ENCODE results near the gene STAG1. TPM values are rescaled to one million over a fixed set of nuclear protein-coding genes. Genes with fewer than 3 reads are reported as not detected.
"Not testable (repeated sequence)": the region's sequence is repeated elsewhere in the genome, so short reads cannot be mapped to it uniquely, and the experiment has no call there.

STAG1 gene
- polyA plus RNA-seq (2011; rRNA removed) (14.8 and 19.2 TPM in 2 replicates), polyA plus RNA-seq (2017; fragmentation: RNase III; extraction: RNeasy Plus Mini Kit Qiagen cat#74134 plus additional on column Dnase treatment) (10.8 to 12.8 TPM (median 11.3 TPM) in 3 replicates), polyA minus RNA-seq (2011; rRNA and poly(A)+ RNA removed) (10.9 and 11.6 TPM in 2 replicates)
- polyA plus RNA-seq (2012; cell fraction: cytosol; rRNA removed): 2.9 and 3.0 TPM in 2 replicates
- 1.9 and 3.0 TPM in 2 replicates for polyA plus RNA-seq (2012; cell fraction: nucleus; rRNA removed)

- H3K4me1 ChIP-seq: peaks cover 25% of the 10 kb centered on the region
- CTCF ChIA-PET: interaction anchor here (0.6 to 2.6 kb wide), 87 partner anchors 11 to 682 kb away, joined by 3 to 45 read pairs (median 4); partner anchors contain the start of gene NCK1
- no peak for DNase-seq (ENCODE audit: low read depth in 1 of 2, low spot score in 1 of 2)
These were observed at the start of gene STAG1 for GRCh38 chr3:136752172-136752421. Gene STAG1, minus strand, starts transcription at chr3:136752378. Its CDS starts 121,480 bp downstream, at chr3:136630898.

DNA sequence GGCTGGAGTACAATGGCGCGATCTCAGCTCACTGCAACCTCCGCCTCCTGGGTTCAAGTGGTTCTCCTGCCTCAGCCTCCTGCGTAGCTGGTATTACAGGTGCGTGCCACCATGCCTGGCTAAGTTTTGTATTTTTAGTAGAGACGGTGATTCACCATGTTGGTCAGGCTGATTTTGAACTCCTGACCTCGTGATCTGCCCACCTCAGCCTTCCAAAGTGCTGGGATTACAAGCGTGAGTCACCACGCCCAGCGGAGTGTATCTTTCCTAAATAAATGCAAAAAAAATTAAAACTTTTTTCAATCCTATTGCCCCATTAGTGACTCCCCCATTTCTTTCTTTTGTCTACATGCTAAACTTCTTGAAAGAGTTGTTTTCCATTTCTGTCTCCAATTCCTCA, 49.0 kb upstream of the STAG1 start:
- H3K27ac ChIP-seq; H3K4me1 ChIP-seq; H3K4me2 ChIP-seq; DNase-seq (ENCODE audit: low read depth in 1 of 2, low spot score in 1 of 2); ATAC-seq; POLR2A ChIA-PET; H3K9me3 ChIP-seq; FAIRE-seq; H3K4me3 ChIP-seq: not testable (repeated sequence)
- CTCF ChIA-PET: interaction anchor here (0.6 kb wide), 1 partner anchor 49 kb away, joined by 3 read pairs; the partner anchor contains the start of gene STAG1
- WGBS (ENCODE audit: missing lambda C conversion rate): 80% methylated on average over 7 of the region's 10 CpGs

More at GRCh38 chr3:136752172-136752421, at the start of gene STAG1:
- peak within 1 kb of the TSS; percentile 57 for H3K4me3 ChIP-seq
- no peak for ATAC-seq
- no peak for FAIRE-seq
- no peaks in the 10 kb centered on the region for H3K9me3 ChIP-seq
- WGBS (ENCODE audit: missing lambda C conversion rate): no CpG with 5 or more reads among the region's 27 CpGs
- TF ChIP-seq CTCF (IDR thresholded peaks at IDR 0.05) (peak; percentile 94), SMC3 (IDR thresholded peaks at IDR 0.05) (peak; percentile 97), PHF8 (IDR thresholded peaks at IDR 0.05; ENCODE audit: borderline replicate concordance, low read depth) (peak; percentile 67; the same call in 1 of the 2 replicates), RAD21 (conservative IDR thresholded peaks at IDR 0.05 in 1 of 2, IDR thresholded peaks at IDR 0.05 in 1 of 2) (peak; percentile 84 to 96), ESRRA (IDR thresholded peaks at IDR 0.05; ENCODE audit: borderline replicate concordance, low read length) (no peak), HMGXB4 (CRISPR knock-in tag; IDR thresholded peaks at IDR 0.05; ENCODE audit: borderline replicate concordance) (peak; percentile 70; the same call in 1 of the 2 replicates)
- POLR2A ChIA-PET: interaction anchor here (0.6 to 2.6 kb wide), 32 partner anchors 11 to 786 kb away, joined by 3 to 38 read pairs (median 4); partner anchors contain the start of genes MSL2, NCK1 and SLC35G2
- peak within 1 kb of the TSS; percentile 99 for H3K4me2 ChIP-seq
- H3K27ac ChIP-seq: peak within 1 kb of the TSS; percentile 93 to 100

DNA sequence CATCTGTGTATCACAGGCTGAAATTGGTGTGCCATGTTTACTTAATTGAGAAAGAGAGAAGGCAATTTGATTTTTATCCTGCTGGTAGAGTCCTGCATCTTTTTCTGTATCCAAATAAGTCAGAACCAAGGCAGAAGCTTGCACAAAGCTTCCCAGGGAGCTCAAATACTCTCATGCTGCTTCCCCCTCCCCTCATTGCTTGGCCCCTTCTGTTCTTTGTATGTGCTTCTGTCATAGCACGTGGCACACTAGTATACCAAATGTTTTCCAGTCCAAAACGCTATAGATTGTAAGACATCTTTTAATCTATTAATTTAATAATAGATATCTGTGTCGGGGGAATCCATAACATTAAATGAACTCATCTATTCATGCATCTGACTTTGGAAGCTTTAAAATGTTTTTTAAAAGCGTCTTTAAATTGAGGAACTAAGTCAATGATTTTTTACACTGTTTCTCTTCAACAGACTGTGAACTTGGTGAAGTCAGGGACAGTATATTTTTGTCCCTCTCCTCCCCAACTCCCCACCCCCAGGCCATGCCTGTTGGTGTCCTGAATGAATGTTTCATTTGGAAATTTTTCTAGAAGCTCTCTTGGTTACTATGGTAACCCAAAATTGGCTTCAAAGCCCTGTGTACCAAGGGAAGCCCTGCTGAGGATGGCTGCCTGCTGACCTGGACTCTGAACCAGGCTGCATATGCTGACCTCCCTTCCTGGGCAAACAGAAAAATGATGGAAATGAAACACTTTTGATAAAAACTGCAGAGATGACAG, 40.6 kb upstream of the STAG1 start:
- WGBS (ENCODE audit: missing lambda C conversion rate): 34% methylated on average over 4 of the region's 4 CpGs
- no peak for DNase-seq (ENCODE audit: low read depth in 1 of 2, low spot score in 1 of 2)
- TF ChIP-seq, protein P1, sequence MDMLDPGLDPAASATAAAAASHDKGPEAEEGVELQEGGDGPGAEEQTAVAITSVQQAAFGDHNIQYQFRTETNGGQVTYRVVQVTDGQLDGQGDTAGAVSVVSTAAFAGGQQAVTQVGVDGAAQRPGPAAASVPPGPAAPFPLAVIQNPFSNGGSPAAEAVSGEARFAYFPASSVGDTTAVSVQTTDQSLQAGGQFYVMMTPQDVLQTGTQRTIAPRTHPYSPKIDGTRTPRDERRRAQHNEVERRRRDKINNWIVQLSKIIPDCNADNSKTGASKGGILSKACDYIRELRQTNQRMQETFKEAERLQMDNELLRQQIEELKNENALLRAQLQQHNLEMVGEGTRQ (IDR thresholded peaks at IDR 0.05): no peak
- TF ChIP-seq TP53 (CRISPR knock-in tag; IDR thresholded peaks at IDR 0.05) (no peak), RCOR1 (IDR thresholded peaks at IDR 0.05; ENCODE audit: low read depth, low read length) (no peak), RNF2 (IDR thresholded peaks at IDR 0.05; ENCODE audit: borderline replicate concordance, low read depth) (no peak), EHMT2 (IDR thresholded peaks at IDR 0.05; ENCODE audit: low read depth) (no peak), HES2 (IDR thresholded peaks at IDR 0.05) (no peak), PHF8 (IDR thresholded peaks at IDR 0.05; ENCODE audit: borderline replicate concordance, low read depth) (no peak), CBX2 (IDR thresholded peaks at IDR 0.05; ENCODE audit: borderline replicate concordance, low read depth) (no peak), FOSL2 (IDR thresholded peaks at IDR 0.05) (no peak), FOSL2 (CRISPR knock-in tag; IDR thresholded peaks at IDR 0.05) (no peak), MAX (IDR thresholded peaks at IDR 0.05) (no peak), ZNF302 (CRISPR knock-in tag; IDR thresholded peaks at IDR 0.05) (no peak), NR3C1 (IDR thresholded peaks at IDR 0.05) (no peak), CHD4 (IDR thresholded peaks at IDR 0.05; ENCODE audit: borderline replicate concordance) (no peak), EP300 (IDR thresholded peaks at IDR 0.05) (no peak), ZFP36 (IDR thresholded peaks at IDR 0.05; ENCODE audit: borderline replicate concordance, partially characterized antibody) (no peak), RAD21 (conservative IDR thresholded peaks at IDR 0.05 in 1 of 2, IDR thresholded peaks at IDR 0.05 in 1 of 2) (no peak), JUN (IDR thresholded peaks at IDR 0.05) (no peak), RFX5 (IDR thresholded peaks at IDR 0.05) (no peak)
- Histone ChIP-seq H3K4me2 (no peak overlapping the region), H3K27ac (no peak overlapping the region), H3K4me1 (peaks cover 5% of the 10 kb centered on the region; the same call in 2 of the 3 replicates), H3K4me3 (no peak overlapping the region), H3K9me3 (no peaks in the 10 kb centered on the region)
- no peak for ATAC-seq
- CTCF ChIA-PET: interaction anchor here (0.8 to 1.1 kb wide), 4 partner anchors 10 to 221 kb away, joined by 3 to 5 read pairs (median 3); partner anchors contain the start of gene STAG1
- FAIRE-seq: no peak
- POLR2A ChIA-PET: no interaction called here
